GM19467 (cell line): ENCODE measurements around the gene SPTLC1.
A peak's percentile ranks its signal among the peaks of the same experiment; 100 is the strongest.
"Not testable (repeated sequence)": the region's sequence is repeated elsewhere in the genome, so short reads cannot be mapped to it uniquely, and the experiment has no call there.

Experiments
- ATAC-seq: cut with Tn5 transposase; IDR thresholded peaks from one replicate; pipeline ENCODE4 v1.9.1; 2021; ENCODE audit warnings: mild to moderate bottlenecking, moderate library complexity; ENCODE audit not compliant: unreplicated experiment

SPTLC1 gene

GRCh38 chr9:92140754-92141143, 25.5 kb upstream of the SPTLC1 start:
- ATAC-seq: no peak

GRCh38 chr9:92140074-92140753, 25.0 kb upstream of the SPTLC1 start:
- no peak for ATAC-seq

- ATAC-seq: not testable (repeated sequence)
These were observed 23.8 kb upstream of the SPTLC1 start for GRCh38 chr9:92138960-92139540.

GRCh38 chr9:92138157-92138959, 23.1 kb upstream of the SPTLC1 start:
- no peak for ATAC-seq

- ATAC-seq: no peak
These were observed 21.1 kb upstream of the SPTLC1 start for GRCh38 chr9:92136184-92136858.

- ATAC-seq: no peak
These were observed 20.4 kb upstream of the SPTLC1 start for GRCh38 chr9:92135576-92135975.

GRCh38 chr9:92133949-92134604, 18.9 kb upstream of the SPTLC1 start:
- peak; percentile 64 for ATAC-seq

- ATAC-seq: not testable (repeated sequence)
These were observed 17.7 kb upstream of the SPTLC1 start for GRCh38 chr9:92132913-92133312.

GRCh38 chr9:92132501-92132900, 17.3 kb upstream of the SPTLC1 start:
- no peak for ATAC-seq

- ATAC-seq: no peak
These were observed 7.6 kb upstream of the SPTLC1 start for GRCh38 chr9:92122800-92123199.

- no peak for ATAC-seq
These were observed 6.8 kb upstream of the SPTLC1 start for GRCh38 chr9:92122061-92122460.

GRCh38 chr9:92121265-92121664, 6.1 kb upstream of the SPTLC1 start:
- no peak for ATAC-seq

- ATAC-seq: no peak
These were observed 4.9 kb upstream of the SPTLC1 start for GRCh38 chr9:92120138-92120537.

GRCh38 chr9:92119586-92119985, 4.4 kb upstream of the SPTLC1 start:
- ATAC-seq: no peak

GRCh38 chr9:92108122-92108521, 7.1 kb downstream of the SPTLC1 start:
- ATAC-seq: no peak

GRCh38 chr9:92105446-92106225, 9.6 kb downstream of the SPTLC1 start:
- not testable (repeated sequence) for ATAC-seq

- not testable (repeated sequence) for ATAC-seq
These were observed 11.6 kb downstream of the SPTLC1 start for GRCh38 chr9:92103601-92104000.

GRCh38 chr9:92100237-92100911, 14.8 kb downstream of the SPTLC1 start:
- ATAC-seq: no peak

- ATAC-seq: no peak
These were observed 16.6 kb downstream of the SPTLC1 start for GRCh38 chr9:92098638-92099037.
